HepG2 (cell line): ENCODE data around the gene DHX57. TPM values are rescaled to one million over a fixed set of nuclear protein-coding genes. Genes with fewer than 3 reads are reported as not detected.
A peak's percentile ranks its signal among the peaks of the same experiment; 100 is the strongest.

Experiments
- AGO1 ChIP-seq: fragments of 200-400 bp; formaldehyde crosslinking; IDR thresholded peaks from 2 replicates; pipeline ENCODE4 v1.6.1; 2017; ENCODE audit warnings: mild to moderate bottlenecking, low read depth, low read length, moderate library complexity; ENCODE audit not compliant: poor library complexity, severe bottlenecking
- CBX1 ChIP-seq: IDR thresholded peaks from one replicate; pipeline ENCODE4 v1.6.1; 2016; ENCODE audit warnings: antibody characterized with exemption, low read depth
- HMG20B ChIP-seq: conservative IDR thresholded peaks from 2 replicates; pipeline ENCODE4 v1.6.1; 2016; ENCODE audit warnings: missing genetic modification reagents, missing compliant biosample characterization
- KAT8 ChIP-seq: IDR thresholded peaks from 2 replicates; pipeline ENCODE4 v1.6.1; 2016; ENCODE audit warnings: missing genetic modification reagents, missing compliant biosample characterization
- MBNL3 ChIP-seq: fragments of 250-450 bp; sonication (Bioruptor Pico); conservative IDR thresholded peaks from 2 replicates; pipeline ENCODE4 v1.8.0; 2022; ENCODE audit warnings: mild to moderate bottlenecking, inconsistent platforms
- MIXL1 ChIP-seq: IDR thresholded peaks from 2 replicates; pipeline ENCODE4 v1.6.1; 2016
- PLRG1 ChIP-seq: fragments of 450-650 bp; conservative IDR thresholded peaks from 2 replicates; pipeline ENCODE4 v1.6.1; 2016
- PRDM15 ChIP-seq: sonication (generic); formaldehyde crosslinking; IDR thresholded peaks from 2 replicates; pipeline ENCODE4 v1.4.0; 2020; ENCODE audit warnings: missing genetic modification reagents
- SMAD3 ChIP-seq: sonication (generic); formaldehyde crosslinking; IDR thresholded peaks from 2 replicates; pipeline ENCODE4 v1.4.0; 2020; ENCODE audit warnings: missing genetic modification reagents
- SP5 ChIP-seq: IDR thresholded peaks from 2 replicates; pipeline ENCODE4 v1.6.1; 2016; ENCODE audit warnings: low read depth, borderline replicate concordance
- XBP1 ChIP-seq: sonication (generic); formaldehyde crosslinking; IDR thresholded peaks from 2 replicates; pipeline ENCODE4 v1.5.0; 2020; ENCODE audit warnings: missing genetic modification reagents
- ZNF136 ChIP-seq: sonication (generic); formaldehyde crosslinking; IDR thresholded peaks from 2 replicates; pipeline ENCODE4 v1.8.1; 2022; ENCODE audit warnings: low read depth, mild to moderate bottlenecking, moderate library complexity, missing genetic modification reagents
- ZNF260 ChIP-seq: sonication (generic); formaldehyde crosslinking; IDR thresholded peaks from 2 replicates; pipeline ENCODE4 v1.4.0; 2020; ENCODE audit warnings: missing genetic modification reagents, low read depth, mild to moderate bottlenecking, borderline replicate concordance
- ZNF549 ChIP-seq: sonication (generic); formaldehyde crosslinking; IDR thresholded peaks from 2 replicates; pipeline ENCODE4 v1.5.0; 2020; ENCODE audit warnings: missing genetic modification reagents
- ZNF879 ChIP-seq: sonication (generic); formaldehyde crosslinking; IDR thresholded peaks from 2 replicates; pipeline ENCODE4 v1.8.1; 2023; ENCODE audit warnings: missing genetic modification reagents
- polyA plus RNA-seq, 8 experiments: library from polyadenylated mRNA; depleted of rRNA in 3 of 8; stranded (reverse) in 7 of 8; unstranded in 1 of 8; fragments of >200 nt; fragmentation: Illumina TruSeq in 4 of 8; extraction: Trizol in 4 of 8; gene quantifications; 2 replicates each; pipeline versions ENCODE4 v1.2.1 to v1.2.3, GENCODE V29; 2011 to 2016; ENCODE audit warnings: low read depth in 4 of 8, missing spikeins in 1 of 8, mixed read lengths in 1 of 8; ENCODE audit not compliant: insufficient read depth in 1 of 8
- total RNA-seq, 5 experiments: library from RNA; depleted of rRNA; stranded (reverse); fragments of >200 nt; fragmentation: Illumina TruSeq; extraction: Trizol; gene quantifications; 2 replicates each; pipeline ENCODE4 v1.2.3, GENCODE V29; 2016; ENCODE audit warnings: low read depth in 1 of 5
- TF ChIP-seq, protein P1 (sequence below): sonication (generic); formaldehyde crosslinking; IDR thresholded peaks from 2 replicates; pipeline ENCODE4 v1.4.0; 2020; ENCODE audit warnings: missing genetic modification reagents
- TF ChIP-seq, protein P2 (sequence below): sonication (generic); formaldehyde crosslinking; IDR thresholded peaks from 2 replicates; pipeline ENCODE4 v1.5.1; 2020; ENCODE audit warnings: missing genetic modification reagents, mild to moderate bottlenecking, borderline replicate concordance
- TF ChIP-seq, protein P3 (sequence below): sonication (generic); formaldehyde crosslinking; IDR thresholded peaks from 2 replicates; pipeline ENCODE4 v1.4.0; 2020; ENCODE audit warnings: missing genetic modification reagents, mild to moderate bottlenecking, borderline replicate concordance
- TF ChIP-seq, protein P4 (sequence below): sonication (generic); formaldehyde crosslinking; IDR thresholded peaks from 2 replicates; pipeline ENCODE4 v1.8.1; 2023; ENCODE audit warnings: missing genetic modification reagents, inconsistent platforms, borderline replicate concordance

The DHX57 gene
- total and polyA plus RNA-seq, 2 of the 13 experiments (the other 11 are each of a cell fraction or from before 2014, with no cell fraction given), result 9.2 to 24.2 TPM

DNA sequence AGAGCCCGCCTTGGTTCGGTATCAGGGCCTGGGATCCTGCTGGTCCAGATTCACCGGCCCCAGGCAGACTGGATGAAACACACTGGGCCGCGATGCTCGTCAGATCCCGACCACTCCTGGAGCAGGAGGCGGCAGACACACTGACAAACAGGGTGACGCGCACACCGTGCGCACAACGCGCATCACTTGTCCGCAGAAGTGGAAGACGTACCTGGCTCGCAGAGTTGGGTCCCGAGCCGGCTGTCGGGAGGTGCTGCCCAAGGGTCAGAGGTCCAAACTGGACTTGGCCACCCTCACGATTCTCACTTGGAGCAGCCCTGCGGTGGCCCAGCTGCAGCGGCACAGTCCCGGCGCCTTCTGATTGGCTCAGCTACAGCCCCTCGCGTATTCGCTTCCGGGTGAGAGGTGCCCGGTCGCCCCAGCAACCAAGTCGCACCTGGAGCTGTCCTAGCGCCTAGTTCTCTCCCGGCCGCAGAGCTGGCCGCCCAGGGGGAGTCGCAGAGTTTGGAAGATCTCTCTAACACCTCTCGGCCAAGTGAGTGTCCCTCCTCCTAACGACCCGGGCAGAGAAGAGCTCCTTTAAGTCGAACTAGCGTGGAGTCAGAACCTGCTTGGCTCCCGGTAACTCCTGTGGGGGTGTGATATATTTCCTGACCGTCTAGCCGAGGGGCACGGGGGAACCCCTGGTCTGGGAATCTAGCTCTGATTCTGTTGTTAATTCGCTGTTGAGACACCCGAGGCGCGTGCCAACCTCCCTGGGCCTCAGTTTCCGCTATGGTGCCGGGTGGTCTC, at the start of gene DHX57, which contains the start of gene MORN2 (continued):
- TF ChIP-seq CBX1 (peak; percentile 77), ZNF879 (CRISPR knock-in tag) (no peak), AGO1 (peak; percentile 66), KAT8 (CRISPR knock-in tag) (peak; percentile 96), MBNL3 (CRISPR knock-in tag) (no peak), SMAD3 (CRISPR knock-in tag) (peak; percentile 68), ZNF549 (CRISPR knock-in tag) (no peak), PLRG1 (no peak), HMG20B (CRISPR knock-in tag) (0 out of 2 replicates have a peak, but pooled peaks have one; percentile 39), XBP1 (CRISPR knock-in tag) (no peak), ZNF260 (CRISPR knock-in tag) (no peak), MIXL1 (CRISPR knock-in tag) (peak; percentile 56; the same call in 1 of the 2 replicates), ZNF136 (CRISPR knock-in tag) (no peak), PRDM15 (CRISPR knock-in tag) (no peak), SP5 (CRISPR knock-in tag) (0 out of 2 replicates have a peak, but pooled peaks have one; percentile 24)
- TF ChIP-seq, protein P1, sequence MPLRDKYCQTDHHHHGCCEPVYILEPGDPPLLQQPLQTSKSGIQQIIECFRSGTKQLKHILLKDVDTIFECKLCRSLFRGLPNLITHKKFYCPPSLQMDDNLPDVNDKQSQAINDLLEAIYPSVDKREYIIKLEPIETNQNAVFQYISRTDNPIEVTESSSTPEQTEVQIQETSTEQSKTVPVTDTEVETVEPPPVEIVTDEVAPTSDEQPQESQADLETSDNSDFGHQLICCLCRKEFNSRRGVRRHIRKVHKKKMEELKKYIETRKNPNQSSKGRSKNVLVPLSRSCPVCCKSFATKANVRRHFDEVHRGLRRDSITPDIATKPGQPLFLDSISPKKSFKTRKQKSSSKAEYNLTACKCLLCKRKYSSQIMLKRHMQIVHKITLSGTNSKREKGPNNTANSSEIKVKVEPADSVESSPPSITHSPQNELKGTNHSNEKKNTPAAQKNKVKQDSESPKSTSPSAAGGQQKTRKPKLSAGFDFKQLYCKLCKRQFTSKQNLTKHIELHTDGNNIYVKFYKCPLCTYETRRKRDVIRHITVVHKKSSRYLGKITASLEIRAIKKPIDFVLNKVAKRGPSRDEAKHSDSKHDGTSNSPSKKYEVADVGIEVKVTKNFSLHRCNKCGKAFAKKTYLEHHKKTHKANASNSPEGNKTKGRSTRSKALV (CRISPR knock-in tag), result peak; percentile 93
- TF ChIP-seq, protein P2, sequence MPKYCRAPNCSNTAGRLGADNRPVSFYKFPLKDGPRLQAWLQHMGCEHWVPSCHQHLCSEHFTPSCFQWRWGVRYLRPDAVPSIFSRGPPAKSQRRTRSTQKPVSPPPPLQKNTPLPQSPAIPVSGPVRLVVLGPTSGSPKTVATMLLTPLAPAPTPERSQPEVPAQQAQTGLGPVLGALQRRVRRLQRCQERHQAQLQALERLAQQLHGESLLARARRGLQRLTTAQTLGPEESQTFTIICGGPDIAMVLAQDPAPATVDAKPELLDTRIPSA (CRISPR knock-in tag), result no peak; the same call in 1 of the 2 replicates
- TF ChIP-seq, protein P3, sequence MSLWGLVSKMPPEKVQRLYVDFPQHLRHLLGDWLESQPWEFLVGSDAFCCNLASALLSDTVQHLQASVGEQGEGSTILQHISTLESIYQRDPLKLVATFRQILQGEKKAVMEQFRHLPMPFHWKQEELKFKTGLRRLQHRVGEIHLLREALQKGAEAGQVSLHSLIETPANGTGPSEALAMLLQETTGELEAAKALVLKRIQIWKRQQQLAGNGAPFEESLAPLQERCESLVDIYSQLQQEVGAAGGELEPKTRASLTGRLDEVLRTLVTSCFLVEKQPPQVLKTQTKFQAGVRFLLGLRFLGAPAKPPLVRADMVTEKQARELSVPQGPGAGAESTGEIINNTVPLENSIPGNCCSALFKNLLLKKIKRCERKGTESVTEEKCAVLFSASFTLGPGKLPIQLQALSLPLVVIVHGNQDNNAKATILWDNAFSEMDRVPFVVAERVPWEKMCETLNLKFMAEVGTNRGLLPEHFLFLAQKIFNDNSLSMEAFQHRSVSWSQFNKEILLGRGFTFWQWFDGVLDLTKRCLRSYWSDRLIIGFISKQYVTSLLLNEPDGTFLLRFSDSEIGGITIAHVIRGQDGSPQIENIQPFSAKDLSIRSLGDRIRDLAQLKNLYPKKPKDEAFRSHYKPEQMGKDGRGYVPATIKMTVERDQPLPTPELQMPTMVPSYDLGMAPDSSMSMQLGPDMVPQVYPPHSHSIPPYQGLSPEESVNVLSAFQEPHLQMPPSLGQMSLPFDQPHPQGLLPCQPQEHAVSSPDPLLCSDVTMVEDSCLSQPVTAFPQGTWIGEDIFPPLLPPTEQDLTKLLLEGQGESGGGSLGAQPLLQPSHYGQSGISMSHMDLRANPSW (CRISPR knock-in tag), result peak; percentile 76; the same call in 1 of the 2 replicates
- TF ChIP-seq, protein P4, sequence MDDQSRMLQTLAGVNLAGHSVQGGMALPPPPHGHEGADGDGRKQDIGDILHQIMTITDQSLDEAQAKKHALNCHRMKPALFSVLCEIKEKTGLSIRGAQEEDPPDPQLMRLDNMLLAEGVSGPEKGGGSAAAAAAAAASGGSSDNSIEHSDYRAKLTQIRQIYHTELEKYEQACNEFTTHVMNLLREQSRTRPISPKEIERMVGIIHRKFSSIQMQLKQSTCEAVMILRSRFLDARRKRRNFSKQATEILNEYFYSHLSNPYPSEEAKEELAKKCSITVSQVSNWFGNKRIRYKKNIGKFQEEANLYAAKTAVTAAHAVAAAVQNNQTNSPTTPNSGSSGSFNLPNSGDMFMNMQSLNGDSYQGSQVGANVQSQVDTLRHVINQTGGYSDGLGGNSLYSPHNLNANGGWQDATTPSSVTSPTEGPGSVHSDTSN (CRISPR knock-in tag), result no peak
